HEK293T (cell line): ENCODE results near the gene WDR89.

ENCODE experiments used
- CTCF ChIA-PET: fragments of 350-600 bp; formaldehyde crosslinking; extraction: SDS; loops from one replicate; lab custom pipeline; 2021; ENCODE audit warnings: antibody characterized with exemption, inconsistent platforms; lab: Yijun Ruan, JAX
- POLR2A ChIA-PET: fragments of 350-600 bp; formaldehyde crosslinking; extraction: SDS; loops from one replicate; lab custom pipeline; 2020; ENCODE audit warnings: antibody characterized with exemption, inconsistent platforms; lab: Yijun Ruan, JAX
- DNase-seq: peaks from one replicate; pipeline ENCODE4 v3.0.0; 2012; ENCODE audit warnings: mixed read lengths; ENCODE audit errors: extremely low spot score
- ARNT ChIP-seq: fragments of 450-650 bp; IDR thresholded peaks from 2 replicates; pipeline ENCODE4 v1.6.1; 2017; ENCODE audit warnings: mild to moderate bottlenecking
- BHLHE40 ChIP-seq: fragments of 450-650 bp; IDR thresholded peaks from 2 replicates; pipeline ENCODE4 v1.6.1; 2016; ENCODE audit warnings: mild to moderate bottlenecking, moderate library complexity, borderline replicate concordance
- CTBP1 ChIP-seq: fragments of 450-650 bp; IDR thresholded peaks from 2 replicates; pipeline ENCODE4 v1.6.1; 2016; ENCODE audit warnings: borderline replicate concordance
- ELF4 ChIP-seq: fragments of 450-650 bp; IDR thresholded peaks from 2 replicates; pipeline ENCODE4 v1.6.1; 2017; ENCODE audit warnings: antibody characterized with exemption
- FOXA1 ChIP-seq: fragments of 450-650 bp; IDR thresholded peaks from 2 replicates; pipeline ENCODE4 v1.6.1; 2016; ENCODE audit warnings: mild to moderate bottlenecking
- FOXK2 ChIP-seq: fragments of 450-650 bp; IDR thresholded peaks from 2 replicates; pipeline ENCODE4 v1.6.1; 2016; ENCODE audit warnings: mild to moderate bottlenecking
- FOXM1 ChIP-seq: fragments of 450-650 bp; IDR thresholded peaks from 2 replicates; pipeline ENCODE4 v1.6.1; 2017; ENCODE audit warnings: mild to moderate bottlenecking, borderline replicate concordance
- HDGF ChIP-seq: fragments of 450-650 bp; IDR thresholded peaks from 2 replicates; pipeline ENCODE4 v1.6.1; 2017; ENCODE audit warnings: antibody characterized with exemption, borderline replicate concordance
- L3MBTL2 ChIP-seq: fragments of 450-650 bp; conservative IDR thresholded peaks from 2 replicates; pipeline ENCODE4 v1.6.1; 2016; ENCODE audit warnings: mild to moderate bottlenecking
- LEF1 ChIP-seq: fragments of 450-650 bp; IDR thresholded peaks from 2 replicates; pipeline ENCODE4 v1.6.1; 2017; ENCODE audit warnings: mild to moderate bottlenecking, borderline replicate concordance
- NFRKB ChIP-seq: fragments of 450-650 bp; IDR thresholded peaks from 2 replicates; pipeline ENCODE4 v1.6.1; 2016; ENCODE audit warnings: mild to moderate bottlenecking, moderate library complexity
- PKNOX1 ChIP-seq: fragments of 450-650 bp; IDR thresholded peaks from 2 replicates; pipeline ENCODE4 v1.6.1; 2016
- SP1 ChIP-seq: fragments of 450-650 bp; IDR thresholded peaks from 2 replicates; pipeline ENCODE4 v1.6.1; 2017
- SUZ12 ChIP-seq: fragments of 450-650 bp; IDR thresholded peaks from 2 replicates; pipeline ENCODE4 v1.6.1; 2016; ENCODE audit warnings: mild to moderate bottlenecking
- TARDBP ChIP-seq: fragments of 450-650 bp; IDR thresholded peaks from 2 replicates; pipeline ENCODE4 v1.6.1; 2016
- ZNF384 ChIP-seq: fragments of 450-650 bp; IDR thresholded peaks from 2 replicates; pipeline ENCODE4 v1.6.1; 2016

WDR89 gene

GRCh38 chr14:63641473-63642228 lies at the start of gene WDR89:
WDR89 (minus strand) TSS chr14:63641871; CDS start chr14:63599942, 41,929 bp downstream.
- CTCF ChIA-PET: interaction anchor here (1.0 to 1.5 kb wide), 2 partner anchors 81 to 84 kb away, joined by 6 read pairs; no protein-coding TSS in a partner anchor
- peak; percentile 97 for TF ChIP-seq L3MBTL2
- no peak for TF ChIP-seq CTBP1
- no peak for TF ChIP-seq FOXK2
- no peak for TF ChIP-seq FOXM1
- TF ChIP-seq SUZ12: no peak
- TF ChIP-seq BHLHE40: no peak
- no peak for TF ChIP-seq ZNF384
- no peak for TF ChIP-seq TARDBP
- no peak for TF ChIP-seq LEF1

GRCh38 chr14:63689132-63689531 lies 47.5 kb upstream of the WDR89 start:
- no peak for TF ChIP-seq ZNF384
- no peak for TF ChIP-seq TARDBP
- no peak for TF ChIP-seq FOXK2
- no peak for TF ChIP-seq PKNOX1
- no peak for TF ChIP-seq CTBP1
- no peak for TF ChIP-seq LEF1
- no peak for TF ChIP-seq NFRKB
- no peak for TF ChIP-seq SP1
- ChIA-PET POLR2A (interaction anchor here (1.0 kb wide), 1 partner anchor 47 kb away, joined by 4 read pairs; the partner anchor contains the start of gene WDR89), CTCF (no interaction called here)
- DNase-seq: no peak

More at GRCh38 chr14:63641473-63642228, at the start of gene WDR89:
- POLR2A ChIA-PET: interaction anchor here (0.6 to 2.3 kb wide), 33 partner anchors 8 to 855 kb away, joined by 3 to 25 read pairs (median 4); partner anchors contain the start of genes PPP2R5E and SGPP1
- DNase-seq: peak; percentile 92

- no peak for TF ChIP-seq L3MBTL2
- TF ChIP-seq ARNT: no peak
- ChIA-PET CTCF (no interaction called here), POLR2A (no interaction called here)
- DNase-seq: no peak
Measured at GRCh38 chr14:63686926-63687325, 45.3 kb upstream of the WDR89 start.

- ChIA-PET CTCF (no interaction called here), POLR2A (no interaction called here)
- no peak for TF ChIP-seq ELF4
- no peak for TF ChIP-seq BHLHE40
- TF ChIP-seq FOXM1: no peak
- no peak for TF ChIP-seq L3MBTL2
- TF ChIP-seq FOXK2: no peak
- TF ChIP-seq PKNOX1: no peak
- no peak for TF ChIP-seq ARNT
- no peak for TF ChIP-seq SP1
- TF ChIP-seq SUZ12: no peak
- no peak for TF ChIP-seq LEF1
- no peak for TF ChIP-seq HDGF
- no peak for TF ChIP-seq FOXA1
- TF ChIP-seq TARDBP: no peak
- TF ChIP-seq CTBP1: no peak
- DNase-seq: no peak
Measured at GRCh38 chr14:63685401-63685800, 43.7 kb upstream of the WDR89 start.

- peak; percentile 12; the same call in 1 of the 2 replicates for TF ChIP-seq L3MBTL2
- TF ChIP-seq BHLHE40: no peak
- TF ChIP-seq ZNF384: peak; percentile 69
- DNase-seq: no peak
- POLR2A ChIA-PET: interaction anchor here (0.6 kb wide), 1 partner anchor 40 kb away, joined by 3 read pairs; no protein-coding TSS in a partner anchor
- CTCF ChIA-PET: interaction anchor here (0.6 kb wide), 1 partner anchor 37 kb away, joined by 4 read pairs; no protein-coding TSS in a partner anchor
Measured at GRCh38 chr14:63682727-63683593, 41.3 kb upstream of the WDR89 start.

- no peak for DNase-seq
- ChIA-PET POLR2A (interaction anchor here (1.1 to 1.6 kb wide), 2 partner anchors 37 to 135 kb away, joined by 3 to 7 read pairs; partner anchors contain the start of genes PPP2R5E and WDR89), CTCF (interaction anchor here (0.5 to 0.6 kb wide), 2 partner anchors 49 to 804 kb away, joined by 3 read pairs; no protein-coding TSS in a partner anchor)
- TF ChIP-seq FOXA1: no peak
- no peak for TF ChIP-seq NFRKB
- TF ChIP-seq SP1: no peak
- TF ChIP-seq LEF1: no peak
- no peak for TF ChIP-seq ARNT
- TF ChIP-seq TARDBP: no peak
- no peak for TF ChIP-seq PKNOX1
- TF ChIP-seq FOXK2: no peak
- no peak for TF ChIP-seq L3MBTL2
- no peak for TF ChIP-seq FOXM1
Measured at GRCh38 chr14:63678536-63678935, 36.9 kb upstream of the WDR89 start.
